ENCODE measurements around the gene GRHL1. TPM values are rescaled to one million over a fixed set of nuclear protein-coding genes. Genes with fewer than 3 reads are reported as not detected.

Gene GRHL1
- total and polyA plus RNA-seq, 9 donors, result 0.18 to 2.4 (median 0.63) TPM; not detected in 1

GRCh38 chr2:9972621-9973479, 21.4 kb downstream of the GRHL1 start:
- WGBS, 3 donors, result 62 to 68% (median 66%) methylated on average over 13 of the region's 13 CpGs
- no peak for DNase-seq
- Histone ChIP-seq H3K4me3 (no peak overlapping the region), H3K9me3 (no peaks in the 10 kb centered on the region), H3K27me3 (no peaks in the 10 kb centered on the region), H3K4me1 (ENCODE audit: insufficient read depth) (peaks cover 4% of the 10 kb centered on the region), H3K27ac (no peak overlapping the region), H3K36me3 (no peaks in the 10 kb centered on the region)
- TF ChIP-seq POLR2A (IDR thresholded peaks at IDR 0.05) (no peak), EP300 (IDR thresholded peaks at IDR 0.05) (no peak), CTCF (IDR thresholded peaks at IDR 0.05) (no peak)
- intact Hi-C loops (cut with DNase I), result no loop called here

- no peaks in the 10 kb centered on the region for H3K27me3 ChIP-seq
- no peak overlapping the region for H3K27ac ChIP-seq
- intact Hi-C loops (cut with DNase I), result no loop called here
- H3K4me1 ChIP-seq (ENCODE audit: insufficient read depth), result peaks cover 4% of the 10 kb centered on the region
- H3K9me3 ChIP-seq, result no peaks in the 10 kb centered on the region
- WGBS, 3 donors, result 83 to 93% (median 85%) methylated on average over 6 of the region's 6 CpGs
- no peak for DNase-seq
- TF ChIP-seq EP300 (IDR thresholded peaks at IDR 0.05) (no peak), POLR2A (IDR thresholded peaks at IDR 0.05) (no peak), CTCF (IDR thresholded peaks at IDR 0.05) (no peak)
- no peak overlapping the region for H3K4me3 ChIP-seq
- H3K36me3 ChIP-seq, result no peaks in the 10 kb centered on the region
These were observed 22.2 kb downstream of the GRHL1 start for GRCh38 chr2:9973690-9974089.

- TF ChIP-seq CTCF (IDR thresholded peaks at IDR 0.05), result no peak
- TF ChIP-seq POLR2A (IDR thresholded peaks at IDR 0.05), result no peak
- TF ChIP-seq EP300 (IDR thresholded peaks at IDR 0.05), result no peak
- DNase-seq, result no peak
- Histone ChIP-seq H3K9me3 (no peaks in the 10 kb centered on the region), H3K27me3 (no peaks in the 10 kb centered on the region), H3K4me1 (ENCODE audit: insufficient read depth) (peaks cover 4% of the 10 kb centered on the region), H3K27ac (no peak overlapping the region), H3K36me3 (no peaks in the 10 kb centered on the region), H3K4me3 (no peak overlapping the region)
- 82 to 88% (median 86%) methylated on average over 4 of the region's 4 CpGs for WGBS, 3 donors
- intact Hi-C loops (cut with DNase I), result no loop called here
These were observed 22.9 kb downstream of the GRHL1 start for GRCh38 chr2:9974343-9974742.

- TF ChIP-seq EP300 (IDR thresholded peaks at IDR 0.05), result no peak
- no peak for TF ChIP-seq POLR2A (IDR thresholded peaks at IDR 0.05)
- TF ChIP-seq CTCF (IDR thresholded peaks at IDR 0.05), result no peak
- no peaks in the 10 kb centered on the region for H3K9me3 ChIP-seq
- WGBS, 3 donors, result 68 to 71% (median 68%) methylated on average over 10 of the region's 10 CpGs
- H3K36me3 ChIP-seq, result no peaks in the 10 kb centered on the region
- DNase-seq, result no peak
- intact Hi-C loops (cut with DNase I), result no loop called here
- no peaks in the 10 kb centered on the region for H3K27me3 ChIP-seq
- H3K4me3 ChIP-seq, result no peak overlapping the region
- H3K4me1 ChIP-seq (ENCODE audit: insufficient read depth), result peaks cover 4% of the 10 kb centered on the region
- no peak overlapping the region for H3K27ac ChIP-seq
These were observed 23.8 kb downstream of the GRHL1 start for GRCh38 chr2:9975328-9975727.

Measured in ovary (tissue), 9 donors.